Activated CD4-positive, alpha-beta T cell treated with anti-CD3 and anti-CD28 coated beads for 24 hours (primary cell): Measurements from ENCODE around the gene UBE2J2.

Experiments used
- DNase-seq, 2 donors: peaks; one replicate each; pipeline ENCODE4 v3.0.0-alpha.2; 2020; ENCODE audit warnings: low read depth in 2 of 2

Gene UBE2J2

DNA sequence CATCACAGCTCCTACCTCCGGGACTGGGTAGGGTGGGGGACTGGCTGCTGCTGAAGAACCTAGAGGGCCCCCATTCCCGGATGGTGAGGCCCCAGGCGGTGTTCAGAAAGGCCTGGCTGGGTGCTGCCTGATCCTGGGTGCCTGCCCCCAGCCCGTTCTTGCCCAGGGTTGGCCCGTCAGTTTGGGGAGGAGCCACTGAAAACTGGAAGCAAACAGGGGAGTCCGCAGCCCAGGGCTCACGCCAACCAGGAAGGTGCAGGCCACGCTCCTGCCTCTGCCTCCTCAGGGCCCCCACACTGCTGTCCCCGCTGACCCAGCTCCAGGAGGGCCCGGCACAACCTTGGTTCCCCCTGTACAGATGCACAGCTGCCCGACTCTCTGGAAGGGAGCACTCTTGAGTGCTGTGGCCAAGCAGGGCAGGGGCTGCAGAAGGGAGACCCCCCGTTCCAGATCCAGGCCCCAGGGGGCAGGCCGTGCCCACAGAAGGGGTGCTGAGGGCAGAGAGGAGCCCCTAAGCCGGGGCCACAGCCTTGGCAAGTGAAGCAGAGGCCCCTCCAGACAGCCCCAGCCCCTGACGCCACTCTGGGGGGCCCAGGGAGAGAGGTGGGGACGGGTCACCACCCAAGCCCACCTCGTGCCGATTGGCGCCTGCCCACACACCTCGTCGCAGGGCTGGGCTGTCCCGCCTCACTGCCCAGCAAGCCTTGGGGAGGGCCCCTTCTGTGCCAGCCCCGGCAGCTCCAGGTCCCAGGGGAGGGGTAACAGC, 32.6 kb downstream of the UBE2J2 start:
- DNase-seq: no peak

DNA sequence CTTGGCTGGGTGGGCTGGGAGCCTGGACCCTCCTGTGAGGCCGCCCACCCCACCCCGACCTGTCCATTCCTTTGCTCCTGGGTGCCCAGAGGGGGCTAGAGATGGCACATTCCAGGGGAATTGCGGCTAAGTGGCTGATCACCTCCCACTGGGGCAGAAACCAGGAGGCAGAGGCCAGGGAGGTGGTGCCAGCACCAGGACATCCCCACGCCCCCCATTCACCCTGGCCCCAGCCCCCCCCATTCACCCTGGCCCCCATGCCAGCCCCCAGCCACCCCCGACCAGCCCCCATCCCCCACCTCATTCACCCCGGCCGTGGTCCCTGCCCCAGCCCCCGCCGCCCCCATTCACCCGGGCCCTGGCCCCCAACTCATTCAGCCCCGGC, 33.3 kb downstream of the UBE2J2 start:
- DNase-seq: no peak

DNA sequence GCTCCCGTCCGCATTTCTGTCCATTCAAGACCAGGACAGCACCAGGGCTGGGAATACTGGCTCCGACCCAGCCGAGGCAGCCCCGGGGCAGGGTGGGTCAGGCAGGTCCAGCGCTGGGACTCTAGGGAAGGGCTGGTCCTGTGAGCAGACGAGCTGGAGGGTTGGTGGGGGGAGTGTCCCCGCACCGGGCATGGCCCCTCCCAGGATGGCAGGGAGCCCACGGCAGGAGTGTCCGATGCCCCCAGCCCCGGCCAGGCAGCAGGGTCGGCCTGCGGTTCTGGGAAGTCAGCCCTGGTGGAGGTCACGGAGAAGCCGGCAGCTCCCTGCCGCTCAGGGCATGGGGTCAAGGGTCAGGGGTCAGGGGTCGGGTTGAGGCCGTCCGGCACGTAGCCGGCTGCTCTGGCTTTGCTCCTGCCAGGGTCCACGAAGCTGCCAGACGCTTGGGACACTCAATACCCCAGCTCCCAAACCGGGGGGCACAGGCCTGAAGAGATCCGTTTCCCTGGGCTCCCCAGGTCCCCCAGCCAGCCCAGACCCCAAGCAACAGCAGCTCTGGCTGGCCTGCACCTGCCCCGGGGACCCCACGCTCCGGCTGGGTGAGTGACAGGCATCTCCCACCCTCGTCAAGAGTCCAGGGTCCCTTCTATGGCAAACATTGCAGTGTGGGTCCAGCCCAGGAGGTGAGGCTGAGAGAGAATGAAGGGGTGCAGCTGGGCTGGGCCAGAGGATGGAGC, 33.9 kb downstream of the UBE2J2 start:
- no peak for DNase-seq

DNA sequence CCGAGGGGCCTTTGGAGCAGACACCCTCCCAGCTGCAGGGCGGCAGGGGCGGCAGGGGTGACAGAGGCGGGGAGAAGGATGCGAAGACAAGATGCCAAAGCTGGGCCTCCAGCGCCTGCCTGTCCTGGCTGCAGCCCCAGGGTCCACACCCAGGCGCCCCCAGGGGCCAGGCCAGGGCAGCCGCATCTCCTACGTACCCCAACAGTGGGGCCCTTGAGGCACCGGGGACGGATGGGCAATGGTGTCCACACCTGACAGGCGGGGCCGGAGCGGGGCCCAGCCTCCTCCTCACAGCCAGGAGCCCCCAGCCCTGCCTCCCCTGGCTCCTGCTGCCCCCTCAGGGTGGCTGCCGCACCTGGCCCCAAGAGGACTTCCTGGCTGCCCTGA, 34.4 kb downstream of the UBE2J2 start:
- no peak for DNase-seq

DNA sequence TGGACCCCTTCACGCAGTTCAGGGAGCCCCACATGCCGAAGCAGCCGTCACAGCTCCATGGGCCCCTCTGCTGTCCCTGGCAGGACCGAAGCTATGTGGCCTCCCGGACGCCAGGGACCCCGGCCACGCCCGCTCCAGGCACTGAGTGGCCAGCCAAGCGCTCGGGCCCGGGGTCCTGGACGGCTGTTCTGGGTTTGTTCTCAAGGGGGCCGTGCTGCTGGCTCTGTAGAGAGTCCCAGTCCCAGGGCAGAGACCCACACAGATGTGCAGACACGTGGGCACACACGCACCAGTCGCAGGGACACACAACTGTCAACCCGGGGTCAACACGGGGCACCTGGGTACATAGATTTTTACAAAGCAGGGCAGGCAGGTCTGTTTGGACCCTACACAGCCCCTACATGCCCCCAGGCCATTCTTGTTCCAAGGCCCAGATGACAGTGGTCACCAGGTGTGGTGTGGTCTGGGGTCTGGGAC, 34.9 kb downstream of the UBE2J2 start:
- no peak for DNase-seq

DNA sequence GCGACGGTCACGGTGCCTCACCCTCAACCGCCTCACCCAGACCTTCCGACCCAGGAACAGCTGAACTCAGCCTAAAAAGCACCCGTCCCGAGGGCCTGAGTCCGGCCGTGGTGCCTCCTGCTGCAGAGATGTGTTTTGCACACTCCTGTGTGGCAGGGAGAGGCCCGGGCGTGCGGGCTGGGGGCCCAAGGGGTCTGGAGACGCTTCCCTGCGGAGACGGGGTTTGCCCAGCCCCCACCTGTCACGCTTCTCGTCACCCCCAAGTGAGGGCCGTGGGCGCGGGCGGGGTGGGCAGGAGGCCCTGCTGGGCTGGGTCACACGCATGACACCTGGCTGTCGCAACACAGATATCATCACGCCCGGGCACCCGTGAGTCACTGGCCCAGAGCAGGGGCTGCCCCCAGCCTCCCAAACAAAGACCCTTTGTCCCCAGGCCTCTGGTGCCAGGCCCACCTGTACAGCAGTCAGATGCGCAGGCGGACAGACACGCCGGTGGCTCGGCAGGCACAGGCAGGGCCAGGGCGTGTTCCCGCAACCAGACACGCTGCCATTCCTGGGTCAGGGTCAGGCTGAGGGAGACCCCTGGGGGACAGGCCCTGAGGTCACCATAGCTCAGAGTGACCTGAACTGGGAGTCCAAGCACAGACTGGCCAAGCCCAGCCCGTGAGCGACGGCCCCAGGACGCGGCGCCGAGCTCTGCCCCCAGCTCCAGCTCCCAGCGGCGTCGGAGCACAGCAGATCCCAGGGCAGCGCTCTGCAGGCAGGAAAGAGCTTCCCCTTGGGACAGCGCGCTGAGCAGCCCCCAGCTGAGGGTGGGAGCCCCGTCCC, 35.6 kb downstream of the UBE2J2 start:
- DNase-seq: no peak

DNA sequence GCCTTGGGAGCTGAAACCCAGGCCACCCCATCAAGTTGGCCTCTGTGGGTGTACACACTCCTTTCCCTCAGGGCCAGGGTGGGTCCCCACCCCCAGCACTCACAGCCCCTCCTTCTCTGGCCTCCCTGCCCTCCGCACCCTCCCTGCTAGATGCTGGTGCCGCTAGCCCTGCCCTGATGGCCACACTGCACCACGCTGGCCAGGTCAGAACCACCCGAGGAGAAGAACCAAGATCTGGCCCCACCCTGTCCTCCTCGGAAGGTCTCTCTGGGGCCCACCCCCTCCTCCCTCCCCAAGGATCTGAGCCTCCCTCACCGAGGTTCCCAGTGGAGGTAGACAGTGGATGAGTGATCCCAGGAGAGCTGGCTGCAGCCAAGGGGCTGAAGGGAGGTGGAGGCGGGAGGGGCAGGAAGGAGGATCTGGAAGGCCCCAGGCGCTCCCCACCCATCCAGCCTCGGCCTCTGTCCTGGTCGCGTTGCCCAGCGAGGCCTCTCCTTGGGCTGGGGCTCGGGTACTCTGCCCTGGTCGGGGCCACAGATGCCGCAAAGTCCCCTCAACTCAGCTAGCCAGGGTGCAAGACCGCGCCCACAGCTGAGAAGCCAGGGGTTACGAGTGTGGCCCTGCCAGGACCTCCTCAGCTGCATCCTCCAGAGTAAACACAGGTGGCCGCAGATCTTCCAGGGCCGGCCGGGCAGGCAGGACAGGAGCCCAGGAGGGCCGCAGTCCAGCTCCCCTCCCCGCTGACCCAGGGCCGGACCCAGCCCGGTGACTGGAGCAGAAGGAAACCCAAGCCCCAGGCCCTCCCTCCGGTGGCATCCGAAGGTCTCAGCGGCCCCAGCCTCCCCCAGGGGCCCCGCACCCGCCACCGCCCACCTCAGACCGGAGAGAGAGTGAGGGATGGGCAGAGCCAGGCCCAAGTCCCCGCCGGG, 36.4 kb downstream of the UBE2J2 start:
- DNase-seq: no peak

DNA sequence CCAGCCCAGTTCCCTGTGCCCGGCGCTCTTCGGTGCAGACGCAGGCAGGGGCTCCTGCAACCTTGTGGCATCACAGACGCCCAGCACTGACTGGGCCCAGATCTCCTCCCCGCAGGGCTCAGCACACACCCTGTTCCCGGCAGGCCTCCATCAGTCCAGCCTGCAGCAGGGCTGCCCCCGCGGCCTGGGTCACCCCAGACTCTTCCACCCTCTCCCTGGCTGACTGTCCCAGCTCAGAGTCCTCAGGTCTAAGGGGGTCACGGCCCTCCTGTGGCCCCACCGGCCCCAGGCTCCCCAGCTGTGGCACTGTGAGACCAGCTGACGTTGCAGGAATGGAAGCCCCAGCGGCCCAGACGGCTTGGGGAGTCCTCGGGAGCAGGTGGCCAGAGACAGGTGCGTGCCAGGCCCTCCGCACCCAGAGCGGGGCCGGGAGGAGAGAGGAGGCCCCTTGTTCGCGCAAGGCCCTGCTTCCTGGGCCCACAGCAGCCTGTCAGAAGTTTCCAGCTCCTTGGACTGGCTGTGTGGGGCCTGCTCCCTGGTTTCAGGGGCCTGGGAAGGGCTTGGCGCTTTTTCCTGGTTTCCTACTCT, 37.4 kb downstream of the UBE2J2 start:
- DNase-seq: no peak

DNA sequence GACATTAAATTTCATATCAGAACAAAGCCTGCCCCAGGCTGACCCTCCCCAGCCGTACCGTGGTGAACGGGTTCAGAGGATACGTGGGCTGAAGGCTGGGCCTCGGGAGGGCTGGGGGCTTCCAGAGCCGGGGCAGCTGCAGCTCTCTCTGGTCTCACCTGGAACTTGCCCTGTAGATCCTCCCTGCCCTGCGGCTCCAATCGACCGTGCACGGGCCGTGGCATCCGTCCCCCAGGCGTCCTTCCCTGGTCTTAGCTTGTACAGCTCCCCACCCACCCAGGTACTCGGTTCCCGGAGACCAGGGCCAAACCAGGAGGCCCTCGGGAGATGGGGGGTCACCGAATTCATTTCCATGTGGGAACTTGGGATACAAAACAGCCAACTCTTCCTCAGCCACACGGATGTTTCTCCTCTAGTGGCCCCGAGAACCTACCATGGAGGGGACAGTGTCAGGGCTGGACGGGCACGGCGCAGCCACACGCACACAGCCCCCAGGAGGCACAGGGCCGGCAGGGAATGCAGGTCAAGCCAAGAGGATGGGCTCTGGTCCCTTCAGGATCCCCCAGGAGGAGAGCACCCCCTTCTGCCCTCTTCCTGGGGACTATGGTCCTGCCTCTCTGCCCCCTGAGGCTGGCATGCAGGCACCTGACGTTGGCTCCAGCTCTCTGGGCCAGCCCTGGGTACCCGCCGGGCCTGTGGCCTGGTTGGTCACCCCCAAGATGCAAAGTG, 38.5 kb downstream of the UBE2J2 start:
- DNase-seq: no peak

DNA sequence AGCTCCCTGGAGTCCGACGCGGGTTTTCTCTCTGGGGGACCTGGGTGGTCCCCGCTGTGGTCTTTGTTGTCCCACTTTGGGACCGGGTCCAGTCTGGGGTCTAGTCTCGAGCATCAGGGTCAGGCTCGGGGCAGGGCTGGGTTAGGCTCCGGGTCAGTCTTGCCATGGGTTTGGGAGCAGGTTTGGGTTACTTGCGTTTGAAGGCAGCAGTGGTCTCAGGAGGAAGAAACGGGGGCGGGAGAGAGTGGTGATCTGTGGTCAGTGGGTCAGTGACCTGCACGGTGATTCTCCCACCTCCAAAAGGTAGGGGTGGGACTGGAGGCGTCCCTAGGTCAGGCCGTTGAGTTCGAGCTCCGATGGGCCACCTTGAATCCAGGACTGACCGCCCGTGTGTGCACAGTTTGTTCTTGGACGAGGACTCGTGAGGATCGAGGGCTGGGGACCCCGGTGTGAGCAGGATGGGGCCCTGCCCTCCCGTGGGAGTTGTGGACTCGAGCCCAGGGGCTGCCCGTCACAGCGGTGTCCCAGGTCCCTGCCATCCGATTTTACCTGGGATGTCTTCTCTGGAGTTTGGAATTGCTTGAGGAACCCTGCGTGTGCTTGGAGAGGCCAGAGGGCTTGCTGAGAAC, 39.4 kb downstream of the UBE2J2 start:
- DNase-seq: no peak

DNA sequence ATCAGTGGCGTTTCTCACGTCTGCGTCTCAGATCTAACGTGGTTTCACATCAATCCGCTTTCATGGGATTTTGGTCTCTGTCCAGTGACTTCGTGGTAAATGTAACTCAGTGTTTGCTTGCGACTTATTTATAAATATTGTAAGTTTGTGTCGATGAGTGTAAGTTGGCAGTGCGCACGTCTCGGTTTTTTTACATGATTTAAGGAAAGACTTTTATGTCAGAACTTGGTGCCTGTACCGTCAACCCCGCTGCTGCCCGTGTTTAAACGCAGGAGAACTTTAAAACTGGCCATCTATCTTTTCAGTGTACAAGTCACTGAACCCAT, 40.1 kb downstream of the UBE2J2 start:
- DNase-seq: no peak

DNA sequence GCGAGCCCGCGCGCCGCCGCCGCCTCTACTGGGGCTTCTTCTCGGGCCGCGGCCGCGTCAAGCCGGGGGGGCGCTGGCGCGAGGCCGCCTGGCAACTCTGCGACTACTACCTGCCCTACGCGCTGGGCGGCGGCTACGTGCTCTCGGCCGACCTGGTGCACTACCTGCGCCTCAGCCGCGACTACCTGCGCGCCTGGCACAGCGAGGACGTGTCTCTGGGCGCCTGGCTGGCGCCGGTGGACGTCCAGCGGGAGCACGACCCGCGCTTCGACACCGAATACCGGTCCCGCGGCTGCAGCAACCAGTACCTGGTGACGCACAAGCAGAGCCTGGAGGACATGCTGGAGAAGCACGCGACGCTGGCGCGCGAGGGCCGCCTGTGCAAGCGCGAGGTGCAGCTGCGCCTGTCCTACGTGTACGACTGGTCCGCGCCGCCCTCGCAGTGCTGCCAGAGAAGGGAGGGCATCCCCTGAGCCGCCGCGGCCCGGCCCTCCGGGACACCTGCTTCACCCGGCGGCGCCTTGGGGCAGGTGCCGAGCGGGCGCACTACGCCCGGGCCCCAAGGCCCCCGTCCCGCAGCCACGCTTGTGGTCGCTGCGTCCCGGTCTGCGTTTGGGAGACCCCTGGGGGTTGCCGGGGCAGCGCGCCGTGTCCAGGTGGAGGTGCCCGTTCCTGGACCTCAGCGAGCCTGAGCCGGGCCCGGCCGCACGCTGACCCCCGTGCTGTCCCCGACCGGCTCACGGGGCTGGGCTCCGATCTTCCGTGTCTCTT, 40.7 kb downstream of the UBE2J2 start:
- DNase-seq: no peak

DNA sequence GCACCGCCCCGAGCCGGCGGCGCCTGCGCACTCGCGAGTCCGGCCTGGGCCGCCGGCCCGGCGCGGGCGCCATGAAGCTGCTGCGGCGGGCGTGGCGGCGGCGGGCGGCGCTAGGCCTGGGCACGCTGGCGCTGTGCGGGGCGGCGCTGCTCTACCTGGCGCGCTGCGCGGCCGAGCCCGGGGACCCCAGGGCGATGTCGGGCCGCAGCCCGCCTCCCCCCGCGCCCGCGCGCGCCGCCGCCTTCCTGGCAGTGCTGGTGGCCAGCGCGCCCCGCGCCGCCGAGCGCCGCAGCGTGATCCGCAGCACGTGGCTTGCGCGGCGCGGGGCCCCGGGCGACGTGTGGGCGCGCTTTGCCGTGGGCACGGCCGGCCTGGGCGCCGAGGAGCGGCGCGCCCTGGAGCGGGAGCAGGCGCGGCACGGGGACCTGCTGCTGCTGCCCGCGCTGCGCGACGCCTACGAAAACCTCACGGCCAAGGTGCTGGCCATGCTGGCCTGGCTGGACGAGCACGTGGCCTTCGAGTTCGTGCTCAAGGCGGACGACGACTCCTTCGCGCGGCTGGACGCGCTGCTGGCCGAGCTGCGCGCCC, 41.4 kb downstream of the UBE2J2 start, which contains the start of gene B3GALT6:
Gene B3GALT6, plus strand, starts transcription at position 30 of the 588 bp plus-strand sequence. Its CDS starts 42 bp downstream, at position 72.
- DNase-seq: no peak

DNA sequence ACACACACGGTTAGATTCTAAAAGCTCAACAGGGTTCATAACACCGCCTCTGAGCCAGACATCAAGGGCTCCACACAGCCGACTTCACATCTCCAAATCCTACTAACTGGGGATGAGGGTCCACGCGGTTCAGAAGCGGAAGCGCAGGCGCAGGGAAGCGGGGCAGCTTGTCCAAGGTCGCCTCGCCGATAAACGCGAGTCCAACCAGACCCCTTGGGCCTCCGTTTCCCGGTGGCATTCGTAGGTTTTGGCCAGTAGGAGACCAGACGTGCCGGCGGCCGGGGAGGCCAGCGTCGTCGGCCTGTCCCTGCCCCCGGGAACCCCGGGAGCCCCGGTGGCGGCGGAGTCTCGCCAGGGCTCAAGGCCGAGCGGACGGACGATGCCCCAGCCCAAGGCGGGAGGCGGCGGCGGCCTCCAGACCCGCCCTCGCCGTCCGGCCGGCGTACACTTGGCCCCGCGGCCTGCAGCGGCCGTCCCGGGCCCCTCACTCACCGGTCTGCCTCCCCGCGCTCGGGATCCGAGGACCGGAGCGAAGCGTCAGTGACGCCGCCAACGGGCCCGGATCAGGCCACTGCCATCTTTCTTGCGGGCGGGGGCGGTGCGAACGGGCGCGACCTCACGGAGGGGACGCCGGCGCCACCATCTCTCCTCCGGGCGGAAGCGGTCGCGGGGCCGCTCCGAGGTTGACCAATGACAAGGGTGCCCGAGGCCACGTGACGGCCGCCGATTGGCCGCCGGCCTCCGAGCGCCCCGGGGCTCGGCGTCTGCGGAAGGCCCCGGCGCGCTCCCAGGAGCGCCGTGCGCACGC, 42.0 kb downstream of the UBE2J2 start, which contains the start of gene SDF4:
Gene SDF4, minus strand, starts transcription at position 602 of the 808 bp plus-strand sequence. CDS start 3,229 bp downstream, outside the sequence.
- DNase-seq: peak; percentile 94 to 95

DNA sequence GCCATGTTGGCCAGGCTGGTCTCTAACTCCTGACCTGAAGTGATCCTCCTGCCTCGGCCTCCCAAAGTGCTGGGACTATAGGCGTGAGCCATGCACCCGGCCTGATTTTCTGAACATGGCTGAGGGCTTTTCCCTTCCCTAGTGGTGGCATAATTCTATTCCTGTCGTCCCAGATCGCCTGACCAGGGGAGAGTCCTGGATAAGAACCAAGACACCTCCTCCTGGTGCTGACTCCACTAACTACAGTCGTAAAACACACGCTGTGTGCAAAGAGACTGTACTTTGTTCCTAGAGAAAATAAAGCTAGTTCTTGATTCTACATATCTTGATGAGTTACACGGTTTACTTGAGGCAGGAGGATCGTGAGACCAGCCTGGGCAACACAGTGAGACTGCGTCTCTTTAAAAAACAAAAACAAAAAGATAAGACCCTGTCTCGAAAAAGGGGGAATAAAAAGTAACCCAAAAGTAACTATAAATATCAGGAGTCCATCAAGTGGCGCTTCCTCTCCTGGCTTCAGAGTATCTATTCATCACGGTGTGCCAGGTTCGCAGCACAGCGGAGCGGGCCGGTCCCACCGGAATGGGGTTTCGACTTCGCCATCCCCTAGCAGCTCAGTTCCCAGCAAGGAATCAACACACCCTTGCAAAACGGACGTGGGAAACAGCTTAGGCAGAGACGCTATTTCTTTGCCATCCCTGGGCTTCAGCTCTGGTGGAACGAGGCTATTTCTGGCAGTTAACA, 42.8 kb downstream of the UBE2J2 start:
- no peak for DNase-seq

DNA sequence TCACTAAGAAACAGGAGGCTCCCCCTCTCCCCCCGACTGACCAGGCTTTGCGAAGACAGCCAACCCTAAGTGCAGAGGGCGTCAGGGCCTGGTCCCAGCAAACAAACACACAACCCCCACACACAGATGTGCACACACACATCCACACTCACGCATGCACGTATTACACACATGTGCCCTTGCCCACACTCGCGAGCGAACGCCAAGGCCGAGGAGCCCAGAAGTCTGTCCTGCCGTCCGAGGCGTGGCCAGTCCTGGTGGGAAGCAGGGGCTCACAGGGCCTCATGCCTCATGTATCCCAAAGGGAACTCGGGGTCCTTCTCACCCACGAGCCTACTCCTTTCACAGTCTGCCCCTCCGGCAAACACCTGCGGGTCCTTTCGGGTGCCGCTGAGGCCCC, 43.9 kb downstream of the UBE2J2 start:
- no peak for DNase-seq
